ENCODE results near the gene FGF22. TPM values are rescaled to one million over a fixed set of nuclear protein-coding genes. Genes with fewer than 3 reads are reported as not detected.
A peak's percentile ranks its signal among the peaks of the same experiment; 100 is the strongest.

FGF22 gene
- total and polyA plus RNA-seq, 2 of the 13 experiments (the other 11 are each of a cell fraction or from before 2014, with no cell fraction given): 0.24 TPM; not detected in 1

DNA sequence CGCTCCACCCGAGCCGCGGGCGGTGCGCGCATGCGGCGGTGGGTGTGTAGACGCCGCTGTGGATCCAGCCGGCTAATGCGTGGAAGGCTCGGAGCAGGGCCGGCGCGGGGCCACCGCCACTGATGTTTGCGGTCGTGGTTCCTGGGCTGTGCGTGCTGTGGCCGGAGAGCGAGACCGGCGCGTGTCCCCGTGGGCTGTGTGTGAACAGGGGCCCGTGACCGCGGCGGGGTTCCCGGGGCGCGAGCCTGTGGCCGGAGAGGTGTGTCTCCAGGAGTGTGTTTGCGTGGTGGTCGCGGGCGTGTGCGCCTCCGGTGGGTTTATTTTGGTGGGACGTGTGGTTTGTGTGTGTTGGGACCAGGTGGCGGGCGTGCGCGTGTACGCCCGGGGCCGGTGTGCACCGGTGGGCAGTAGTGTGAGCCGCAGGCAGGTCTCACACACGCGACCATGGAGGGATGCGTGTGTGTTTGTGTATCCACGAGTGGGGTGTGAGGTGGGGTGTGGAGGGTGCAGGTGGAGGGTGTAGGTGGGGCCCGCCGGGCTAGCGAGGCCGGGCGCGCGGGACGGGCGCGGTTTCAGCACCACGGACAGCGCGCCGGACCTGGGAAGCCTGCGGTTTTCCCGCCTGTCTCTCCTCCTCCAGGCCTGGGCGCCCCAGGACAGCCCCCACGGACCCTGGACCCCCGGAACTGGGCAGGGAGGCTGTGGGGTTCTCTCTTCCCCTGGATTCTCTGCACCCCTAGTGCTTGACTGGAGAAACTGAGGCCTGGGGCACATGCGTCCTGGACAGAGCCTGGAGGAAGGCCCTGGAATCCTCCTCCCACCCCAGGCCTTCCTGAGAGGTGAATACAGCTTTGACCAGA is 48.4 kb upstream of the FGF22 start (continued):
- TF ChIP-seq, protein P1, sequence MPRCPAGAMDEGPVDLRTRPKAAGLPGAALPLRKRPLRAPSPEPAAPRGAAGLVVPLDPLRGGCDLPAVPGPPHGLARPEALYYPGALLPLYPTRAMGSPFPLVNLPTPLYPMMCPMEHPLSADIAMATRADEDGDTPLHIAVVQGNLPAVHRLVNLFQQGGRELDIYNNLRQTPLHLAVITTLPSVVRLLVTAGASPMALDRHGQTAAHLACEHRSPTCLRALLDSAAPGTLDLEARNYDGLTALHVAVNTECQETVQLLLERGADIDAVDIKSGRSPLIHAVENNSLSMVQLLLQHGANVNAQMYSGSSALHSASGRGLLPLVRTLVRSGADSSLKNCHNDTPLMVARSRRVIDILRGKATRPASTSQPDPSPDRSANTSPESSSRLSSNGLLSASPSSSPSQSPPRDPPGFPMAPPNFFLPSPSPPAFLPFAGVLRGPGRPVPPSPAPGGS (CRISPR knock-in tag; IDR thresholded peaks at IDR 0.05): peak; percentile 26; the same call in 1 of the 2 replicates
- TF ChIP-seq SIN3A (IDR thresholded peaks at IDR 0.05; ENCODE audit: borderline replicate concordance, low read depth, low read length) (peak; percentile 32; the same call in 1 of the 2 replicates), ZNF563 (CRISPR knock-in tag; IDR thresholded peaks at IDR 0.05) (peak; percentile 79; the same call in 1 of the 2 replicates), THAP9 (CRISPR knock-in tag; IDR thresholded peaks at IDR 0.05; ENCODE audit: borderline replicate concordance) (no peak), SRY (CRISPR knock-in tag; IDR thresholded peaks at IDR 0.05) (peak; percentile 94), ZSCAN31 (CRISPR knock-in tag; IDR thresholded peaks at IDR 0.05; ENCODE audit: low read depth) (0 out of 2 replicates have a peak, but pooled peaks have one; percentile 32), BORCS8-MEF2B (CRISPR knock-in tag; IDR thresholded peaks at IDR 0.05) (0 out of 2 replicates have a peak, but pooled peaks have one; percentile 50), NR2F2 (IDR thresholded peaks at IDR 0.05; ENCODE audit: borderline replicate concordance, low read depth) (no peak), NRL (CRISPR knock-in tag; IDR thresholded peaks at IDR 0.05; ENCODE audit: borderline replicate concordance) (peak; percentile 57; the same call in 1 of the 2 replicates), ZBTB10 (CRISPR knock-in tag; IDR thresholded peaks at IDR 0.05; ENCODE audit: borderline replicate concordance) (0 out of 2 replicates have a peak, but pooled peaks have one; percentile 51)
- TF ChIP-seq, protein P2, sequence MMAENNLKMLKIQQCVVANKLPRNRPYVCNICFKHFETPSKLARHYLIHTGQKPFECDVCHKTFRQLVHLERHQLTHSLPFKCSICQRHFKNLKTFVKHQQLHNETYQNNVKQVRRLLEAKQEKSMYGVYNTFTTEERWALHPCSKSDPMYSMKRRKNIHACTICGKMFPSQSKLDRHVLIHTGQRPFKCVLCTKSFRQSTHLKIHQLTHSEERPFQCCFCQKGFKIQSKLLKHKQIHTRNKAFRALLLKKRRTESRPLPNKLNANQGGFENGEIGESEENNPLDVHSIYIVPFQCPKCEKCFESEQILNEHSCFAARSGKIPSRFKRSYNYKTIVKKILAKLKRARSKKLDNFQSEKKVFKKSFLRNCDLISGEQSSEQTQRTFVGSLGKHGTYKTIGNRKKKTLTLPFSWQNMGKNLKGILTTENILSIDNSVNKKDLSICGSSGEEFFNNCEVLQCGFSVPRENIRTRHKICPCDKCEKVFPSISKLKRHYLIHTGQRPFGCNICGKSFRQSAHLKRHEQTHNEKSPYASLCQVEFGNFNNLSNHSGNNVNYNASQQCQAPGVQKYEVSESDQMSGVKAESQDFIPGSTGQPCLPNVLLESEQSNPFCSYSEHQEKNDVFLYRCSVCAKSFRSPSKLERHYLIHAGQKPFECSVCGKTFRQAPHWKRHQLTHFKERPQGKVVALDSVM (CRISPR knock-in tag; IDR thresholded peaks at IDR 0.05): 0 out of 2 replicates have a peak, but pooled peaks have one; percentile 27
- TF ChIP-seq, protein P3, sequence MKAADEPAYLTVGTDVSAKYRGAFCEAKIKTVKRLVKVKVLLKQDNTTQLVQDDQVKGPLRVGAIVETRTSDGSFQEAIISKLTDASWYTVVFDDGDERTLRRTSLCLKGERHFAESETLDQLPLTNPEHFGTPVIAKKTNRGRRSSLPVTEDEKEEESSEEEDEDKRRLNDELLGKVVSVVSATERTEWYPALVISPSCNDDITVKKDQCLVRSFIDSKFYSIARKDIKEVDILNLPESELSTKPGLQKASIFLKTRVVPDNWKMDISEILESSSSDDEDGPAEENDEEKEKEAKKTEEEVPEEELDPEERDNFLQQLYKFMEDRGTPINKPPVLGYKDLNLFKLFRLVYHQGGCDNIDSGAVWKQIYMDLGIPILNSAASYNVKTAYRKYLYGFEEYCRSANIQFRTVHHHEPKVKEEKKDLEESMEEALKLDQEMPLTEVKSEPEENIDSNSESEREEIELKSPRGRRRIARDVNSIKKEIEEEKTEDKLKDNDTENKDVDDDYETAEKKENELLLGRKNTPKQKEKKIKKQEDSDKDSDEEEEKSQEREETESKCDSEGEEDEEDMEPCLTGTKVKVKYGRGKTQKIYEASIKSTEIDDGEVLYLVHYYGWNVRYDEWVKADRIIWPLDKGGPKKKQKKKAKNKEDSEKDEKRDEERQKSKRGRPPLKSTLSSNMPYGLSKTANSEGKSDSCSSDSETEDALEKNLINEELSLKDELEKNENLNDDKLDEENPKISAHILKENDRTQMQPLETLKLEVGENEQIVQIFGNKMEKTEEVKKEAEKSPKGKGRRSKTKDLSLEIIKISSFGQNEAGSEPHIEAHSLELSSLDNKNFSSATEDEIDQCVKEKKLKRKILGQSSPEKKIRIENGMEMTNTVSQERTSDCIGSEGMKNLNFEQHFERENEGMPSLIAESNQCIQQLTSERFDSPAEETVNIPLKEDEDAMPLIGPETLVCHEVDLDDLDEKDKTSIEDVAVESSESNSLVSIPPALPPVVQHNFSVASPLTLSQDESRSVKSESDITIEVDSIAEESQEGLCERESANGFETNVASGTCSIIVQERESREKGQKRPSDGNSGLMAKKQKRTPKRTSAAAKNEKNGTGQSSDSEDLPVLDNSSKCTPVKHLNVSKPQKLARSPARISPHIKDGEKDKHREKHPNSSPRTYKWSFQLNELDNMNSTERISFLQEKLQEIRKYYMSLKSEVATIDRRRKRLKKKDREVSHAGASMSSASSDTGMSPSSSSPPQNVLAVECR (CRISPR knock-in tag; IDR thresholded peaks at IDR 0.05; ENCODE audit: borderline replicate concordance): peak; percentile 55; the same call in 1 of the 2 replicates
